IMR-90 (cell line): ENCODE data around the gene APOC1. TPM values are rescaled to one million over a fixed set of nuclear protein-coding genes. Genes with fewer than 3 reads are reported as not detected.
"Not testable (repeated sequence)": the region's sequence is repeated elsewhere in the genome, so short reads cannot be mapped to it uniquely, and the experiment has no call there.

Source experiments
- ATAC-seq: fragments of 200-7000 bp; cut with Tn5 transposase; 2 replicates; pipeline ENCODE4 v1.9.1; 2020; ENCODE audit warnings: low read depth, mild to moderate bottlenecking, moderate library complexity
- BruUV-seq: library from RNA; stranded (reverse); fragments of 400-500 nt; replicated peaks from 2 replicates; lab custom pipeline; 2021; lab: Mats Ljungman, UMichigan
- CTCF ChIA-PET: fragments of 300-600 bp; formaldehyde crosslinking; extraction: SDS; loops from one replicate; lab custom pipeline; 2021; ENCODE audit warnings: antibody characterized with exemption; lab: Yijun Ruan, JAX
- POLR2A ChIA-PET: fragments of 300-600 bp; sonication (Branson Sonifier 250); formaldehyde crosslinking; loops from one replicate; lab custom pipeline; 2022; ENCODE audit warnings: antibody characterized with exemption; ENCODE audit not compliant: unreplicated experiment; lab: Charles Lee
- DNase-seq: peaks from one replicate; pipeline ENCODE4 v3.0.0; 2013
- H2AFZ ChIP-seq: replicated peaks from 2 replicates; pipeline ENCODE3; 2013; ENCODE audit warnings: low read length, mild to moderate bottlenecking; ENCODE audit not compliant: poor library complexity
- H2AK5ac ChIP-seq: 2 replicates; pipeline ENCODE4 v1.6.1; 2013; ENCODE audit warnings: low read depth, low read length, inconsistent platforms
- H2AK9ac ChIP-seq: replicated peaks from 2 replicates; pipeline ENCODE3; 2013; ENCODE audit warnings: mild to moderate bottlenecking, low read depth, low read length, moderate library complexity; ENCODE audit not compliant: poor library complexity
- H2BK120ac ChIP-seq: 2 replicates; pipeline ENCODE4 v1.6.1; 2013; ENCODE audit warnings: low read depth, low read length, inconsistent platforms
- H2BK15ac ChIP-seq: 3 replicates; pipeline ENCODE4 v1.6.1; 2013; ENCODE audit warnings: low read depth, low read length, inconsistent platforms
- H2BK20ac ChIP-seq: 2 replicates; pipeline ENCODE4 v1.6.1; 2013; ENCODE audit warnings: low read depth, mild to moderate bottlenecking, inconsistent platforms, low read length, moderate library complexity
- H2BK5ac ChIP-seq: 2 replicates; pipeline ENCODE4 v1.6.1; 2013; ENCODE audit warnings: mild to moderate bottlenecking, low read depth, low read length, inconsistent platforms; ENCODE audit not compliant: poor library complexity, severe bottlenecking
- H3K14ac ChIP-seq: replicated peaks from 2 replicates; pipeline ENCODE4 v1.6.1; 2013; ENCODE audit warnings: low read depth, low read length, inconsistent platforms
- H3K18ac ChIP-seq: 2 replicates; pipeline ENCODE4 v1.6.1; 2013; ENCODE audit warnings: low read depth, low read length, control low read depth
- H3K23ac ChIP-seq: 2 replicates; pipeline ENCODE4 v1.6.1; 2013; ENCODE audit warnings: low read depth, low read length, inconsistent platforms
- H3K27ac ChIP-seq: 2 replicates; pipeline ENCODE4 v1.5.1; 2013; ENCODE audit warnings: mild to moderate bottlenecking, control low read depth, low read length; ENCODE audit not compliant: insufficient read depth
- H3K27me3 ChIP-seq: 2 replicates; pipeline ENCODE4 v1.6.1; 2013; ENCODE audit warnings: low read length; ENCODE audit not compliant: control insufficient read depth, insufficient read depth
- H3K36me3 ChIP-seq: 2 replicates; pipeline ENCODE4 v1.6.1; 2013; ENCODE audit warnings: low read length, mixed read lengths; ENCODE audit not compliant: control insufficient read depth, insufficient read depth
- H3K4ac ChIP-seq: 2 replicates; pipeline ENCODE4 v1.6.1; 2013; ENCODE audit warnings: low read depth, low read length, inconsistent platforms
- H3K4me1 ChIP-seq: 2 replicates; pipeline ENCODE4 v1.6.1; 2013; ENCODE audit warnings: low read length, mixed read lengths; ENCODE audit not compliant: control insufficient read depth, insufficient read depth
- H3K4me2 ChIP-seq: 2 replicates; pipeline ENCODE4 v1.6.1; 2013; ENCODE audit warnings: low read depth, mild to moderate bottlenecking, control low read depth, low read length, moderate library complexity
- H3K4me3 ChIP-seq: 2 replicates; pipeline ENCODE4 v1.5.1; 2013; ENCODE audit warnings: low read depth, mild to moderate bottlenecking, control low read depth, low read length, moderate library complexity; ENCODE audit not compliant: insufficient read depth
- H3K56ac ChIP-seq: 2 replicates; pipeline ENCODE4 v1.6.1; 2013; ENCODE audit warnings: low read length, inconsistent platforms; ENCODE audit not compliant: insufficient read depth; ENCODE audit errors: extremely low read depth
- H3K79me1 ChIP-seq, 2 experiments: 2 replicates each; pipeline ENCODE4 v1.6.1; 2013; ENCODE audit warnings: low read length in 2 of 2, inconsistent platforms in 1 of 2, low read depth in 1 of 2
- H3K9ac ChIP-seq: 2 replicates; pipeline ENCODE4 v1.6.1; 2013; ENCODE audit warnings: low read depth, low read length, control low read depth
- H3K9me1 ChIP-seq: 2 replicates; pipeline ENCODE4 v1.6.1; 2013; ENCODE audit warnings: low read length, inconsistent platforms; ENCODE audit not compliant: insufficient read depth
- H3K9me3 ChIP-seq: 2 replicates; pipeline ENCODE4 v1.6.1; 2013; ENCODE audit warnings: low read length; ENCODE audit not compliant: control insufficient read depth, insufficient read depth
- H4K20me1 ChIP-seq: 2 replicates; pipeline ENCODE4 v1.6.1; 2013; ENCODE audit warnings: low read length, inconsistent platforms; ENCODE audit not compliant: insufficient read depth
- H4K5ac ChIP-seq: 2 replicates; pipeline ENCODE4 v1.6.1; 2013; ENCODE audit warnings: mild to moderate bottlenecking, low read depth, low read length, control low read depth
- H4K8ac ChIP-seq, 2 experiments: 2 replicates each; pipeline ENCODE4 v1.6.1; 2013; ENCODE audit warnings: low read depth in 2 of 2, low read length in 2 of 2, control low read depth in 1 of 2, inconsistent platforms in 1 of 2
- H4K91ac ChIP-seq: 2 replicates; pipeline ENCODE4 v1.6.1; 2013; ENCODE audit warnings: low read depth, low read length, inconsistent platforms; ENCODE audit not compliant: insufficient read depth
- CEBPB ChIP-seq: IDR thresholded peaks from 2 replicates; pipeline ENCODE4 v1.6.1; 2012; ENCODE audit warnings: low read depth, low read length, improper control_type of control experiment
- RFX5 ChIP-seq: IDR thresholded peaks from 2 replicates; pipeline ENCODE4 v1.8.0; 2012; ENCODE audit warnings: low read depth, mild to moderate bottlenecking, low read length, moderate library complexity
- WGBS, 2 experiments: methylation state at CpG; one replicate each; pipeline versions ENCODE4 v1.1.5 to v1.1.7; 2013; ENCODE audit warnings: missing lambda C conversion rate in 2 of 2; ENCODE audit not compliant: insufficient read length in 1 of 2; ENCODE audit errors: extremely low coverage in 2 of 2; 5-methylcytosine and 5-hydroxymethylcytosine counted together
- dilution Hi-C: fragments of 300-500 bp; cut with HindIII; formaldehyde crosslinking; loops from one replicate; pipeline ENCODE4 v1.14.3; 2018; ENCODE audit warnings: low sequenced_read_pairs; ENCODE audit not compliant: unreplicated experiment
- in situ Hi-C: fragments of 300-500 bp; cut with MboI; formaldehyde crosslinking; loops from 3 replicates; pipeline ENCODE4 v1.14.3; 2019; ENCODE audit warnings: low sequenced_read_pairs, inconsistent platforms, mixed read lengths
- intact Hi-C: fragments of 100-400 bp; cut with micrococcal nuclease; formaldehyde crosslinking; loops from 2 replicates; pipeline ENCODE4 v1.10.0; 2022
- polyA plus RNA-seq, 3 experiments: library from polyadenylated mRNA; depleted of rRNA; stranded (reverse); fragments of >200 nt; gene quantifications; 2 replicates each; pipeline ENCODE4 v1.2.3, GENCODE V29; 2012; ENCODE audit warnings: low replicate concordance in 1 of 3
- total RNA-seq: library from RNA; depleted of rRNA; stranded (reverse); fragments of >200 nt; gene quantifications from 2 replicates; pipeline ENCODE4 v1.2.3, GENCODE V29; 2012
- TF ChIP-seq, protein P1 (sequence below): fragments of 150-350 bp; IDR thresholded peaks from 2 replicates; pipeline ENCODE4 v1.6.1; 2017; ENCODE audit warnings: mild to moderate bottlenecking, antibody characterized with exemption, low read length, low read depth

APOC1 gene
- total and polyA plus RNA-seq, 2 of the 4 experiments (the other 2 are of a cell fraction), result 1.1 TPM; not detected in 1

DNA sequence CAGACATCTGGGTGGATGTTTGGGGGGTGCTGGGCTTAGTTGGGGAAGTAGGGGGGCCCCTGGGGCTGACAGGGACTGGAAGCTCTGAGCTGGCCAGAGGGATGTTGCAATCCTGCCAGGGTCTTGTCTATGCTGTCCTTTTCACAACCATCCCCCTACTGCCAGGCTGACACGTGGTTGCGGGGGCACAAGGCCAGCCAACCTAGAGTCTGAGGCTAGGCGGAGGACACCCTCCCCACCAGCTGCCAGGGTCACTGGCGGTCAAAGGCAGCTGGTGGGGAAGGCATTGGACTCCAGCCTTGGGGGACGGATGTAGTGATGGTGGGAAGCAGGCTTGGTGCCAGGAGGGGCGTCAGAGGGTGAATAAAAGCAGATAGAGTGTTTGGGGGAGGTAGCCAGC, 1.6 kb upstream of the APOC1 start:
- Histone ChIP-seq H2BK120ac (peak overlapping the region; percentile 15; the same call in 1 of the 2 replicates), H3K79me1 (no peaks in the 10 kb centered on the region), H2BK5ac (no peak overlapping the region), H2BK15ac (0 out of 3 replicates have a peak overlapping the region, but pooled peaks have one; percentile 17), H3K4me2 (no peak overlapping the region), H4K20me1 (no peaks in the 10 kb centered on the region; the same call in 1 of the 2 replicates), H2AFZ (no peak overlapping the region), H2AK5ac (no peak overlapping the region), H3K56ac (no peak overlapping the region), H3K4me1 (peaks cover 12% of the 10 kb centered on the region), H3K18ac (no peak overlapping the region), H4K5ac (no peak overlapping the region), H3K14ac (no peak overlapping the region), H3K4ac (no peak overlapping the region), H3K4me3 (no peak overlapping the region), H3K23ac (no peak overlapping the region), H3K9me3 (no peaks in the 10 kb centered on the region), H2BK20ac (no peak overlapping the region), H3K9me1 (peaks cover 4% of the 10 kb centered on the region; the same call in 1 of the 2 replicates), H3K9ac (no peak overlapping the region), H3K27ac (no peak overlapping the region), H2AK9ac (no peak overlapping the region), H3K36me3 (no peaks in the 10 kb centered on the region), H4K91ac (no peak overlapping the region), H3K27me3 (no peaks in the 10 kb centered on the region), H4K8ac (0 out of 4 replicates have a peak overlapping the region, but pooled peaks of 1 of the 2 experiments have one; percentile 33)
- ATAC-seq (no peak), DNase-seq (no peak)
- intact Hi-C loops, result no loop called here
- WGBS, 2 experiments, result 11% methylated on average over 3 of the region's 6 CpGs; no CpG with 5 or more reads in 1 of the 2 experiments
- dilution Hi-C loops, result no loop called here
- no TSS peak for BruUV-seq
- POLR2A ChIA-PET, result no interaction called here
- in situ Hi-C loops, result loop anchor here (5.0 kb wide), 1 partner anchor 39 kb away; no protein-coding TSS in a partner anchor
- TF ChIP-seq RFX5, result no peak
- peak; percentile 50 for TF ChIP-seq CEBPB
- TF ChIP-seq, protein P1, sequence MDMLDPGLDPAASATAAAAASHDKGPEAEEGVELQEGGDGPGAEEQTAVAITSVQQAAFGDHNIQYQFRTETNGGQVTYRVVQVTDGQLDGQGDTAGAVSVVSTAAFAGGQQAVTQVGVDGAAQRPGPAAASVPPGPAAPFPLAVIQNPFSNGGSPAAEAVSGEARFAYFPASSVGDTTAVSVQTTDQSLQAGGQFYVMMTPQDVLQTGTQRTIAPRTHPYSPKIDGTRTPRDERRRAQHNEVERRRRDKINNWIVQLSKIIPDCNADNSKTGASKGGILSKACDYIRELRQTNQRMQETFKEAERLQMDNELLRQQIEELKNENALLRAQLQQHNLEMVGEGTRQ, result no peak
- CTCF ChIA-PET, result no interaction called here

DNA sequence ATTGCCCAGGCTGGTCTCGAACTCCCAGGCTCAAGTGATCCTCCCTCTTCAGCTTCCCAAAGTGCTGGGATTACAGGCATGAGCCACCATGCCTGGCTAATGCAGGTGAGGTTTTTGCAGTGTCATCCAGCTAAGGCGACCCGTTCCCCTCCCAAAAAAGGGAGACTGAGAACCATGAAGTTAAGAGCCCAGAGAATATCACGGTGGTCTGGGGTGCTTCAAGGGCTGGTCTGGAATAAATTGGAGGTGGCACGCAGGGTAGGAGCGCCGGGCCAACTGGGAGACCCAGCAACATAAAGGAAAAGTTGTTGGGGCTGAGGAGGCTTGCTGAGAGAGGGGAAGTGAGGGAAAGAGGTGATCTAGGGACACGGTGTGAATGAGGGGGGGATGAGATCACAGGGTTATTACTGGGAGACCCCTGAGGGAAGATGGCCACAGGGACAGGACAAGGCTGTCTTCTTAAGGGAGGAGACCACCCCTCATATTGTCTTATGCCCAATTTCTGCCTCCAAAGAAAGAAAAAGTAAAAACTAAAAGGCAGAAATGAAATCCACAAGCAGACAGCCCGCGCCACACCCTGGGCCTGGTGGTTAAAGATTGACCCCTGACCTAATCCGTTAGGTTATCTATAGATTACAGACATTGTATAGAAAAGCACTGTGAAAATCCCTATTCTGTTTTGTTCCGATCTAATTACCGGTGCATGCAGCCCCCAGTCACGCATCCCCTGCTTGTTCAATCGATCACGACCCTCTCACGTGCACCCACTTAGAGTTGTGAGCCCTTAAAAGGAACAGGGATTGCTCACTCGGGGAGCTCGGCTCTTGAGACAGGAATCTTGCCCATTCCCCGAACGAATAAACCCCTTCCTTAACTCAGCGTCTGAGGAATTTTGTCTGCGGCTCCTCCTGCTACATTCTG, 636 bp upstream of the APOC1 start:
- H4K91ac ChIP-seq, H3K27me3 ChIP-seq, H3K79me1 ChIP-seq, H4K5ac ChIP-seq, H3K9me3 ChIP-seq, intact Hi-C loops, H3K27ac ChIP-seq, H2AK9ac ChIP-seq, H2BK5ac ChIP-seq, POLR2A ChIA-PET, H3K9ac ChIP-seq, DNase-seq, H4K20me1 ChIP-seq, H3K14ac ChIP-seq, H2BK120ac ChIP-seq, H3K9me1 ChIP-seq, H3K36me3 ChIP-seq, H3K4me2 ChIP-seq, H3K4ac ChIP-seq, BruUV-seq, dilution Hi-C loops, H2BK15ac ChIP-seq, ATAC-seq, H2BK20ac ChIP-seq, H3K18ac ChIP-seq, H3K23ac ChIP-seq, H3K56ac ChIP-seq, H3K4me3 ChIP-seq, CTCF ChIA-PET: not testable (repeated sequence)
- H2AFZ ChIP-seq, result peak overlapping the region; percentile 94
- peak overlapping the region; percentile 55 to 85; a peak in 2 of 4 replicates for H4K8ac ChIP-seq
- WGBS, 2 experiments, result 78% methylated on average over 8 of the region's 23 CpGs; no CpG with 5 or more reads in 1 of the 2 experiments
- in situ Hi-C loops, result loop anchor here (5.0 kb wide), 1 partner anchor 39 kb away; no protein-coding TSS in a partner anchor
- peak overlapping the region; percentile 85; the same call in 1 of the 2 replicates for H2AK5ac ChIP-seq
- peaks cover 12% of the 10 kb centered on the region for H3K4me1 ChIP-seq
